Activated CD8-positive, alpha-beta T cell treated with anti-CD3 and anti-CD28 coated beads for 36 hours (primary cell): ENCODE data around the gene CFAP43. TPM values are rescaled to one million over a fixed set of nuclear protein-coding genes. Genes with fewer than 3 reads are reported as not detected.
A peak's percentile ranks its signal among the peaks of the same experiment; 100 is the strongest.

ENCODE experiments used
- ATAC-seq: fragments of 200-7000 bp; cut with Tn5 transposase; one replicate; pipeline ENCODE4 v1.10.0; 2021; ENCODE audit warnings: mild to moderate bottlenecking, moderate library complexity
- CTCF ChIA-PET: fragments of 350-600 bp; sonication (Branson Sonifier 250); formaldehyde crosslinking; loops from one replicate; lab custom pipeline; 2021; ENCODE audit warnings: antibody characterized with exemption; lab: Charles Lee
- POLR2A ChIA-PET: fragments of 350-600 bp; sonication (Branson Sonifier 250); formaldehyde crosslinking; loops from one replicate; lab custom pipeline; 2021; ENCODE audit warnings: antibody characterized with exemption; lab: Charles Lee
- DNase-seq: peaks from one replicate; pipeline ENCODE4 v3.0.0-alpha.2; 2020
- H3K27ac Mint-ChIP-seq: one replicate; pipeline ENCODE4 v1.8.0; 2021; ENCODE audit warnings: mild to moderate bottlenecking, mixed read lengths
- H3K27me3 Mint-ChIP-seq: one replicate; pipeline ENCODE4 v1.8.0; 2021; ENCODE audit warnings: mixed read lengths
- H3K36me3 Mint-ChIP-seq: one replicate; pipeline ENCODE4 v1.8.0; 2021; ENCODE audit warnings: low read depth, mixed read lengths
- H3K4me1 Mint-ChIP-seq: one replicate; pipeline ENCODE4 v1.8.0; 2021; ENCODE audit warnings: low read depth, mixed read lengths
- H3K4me3 Mint-ChIP-seq: one replicate; pipeline ENCODE4 v1.8.0; 2021; ENCODE audit warnings: mild to moderate bottlenecking, moderate library complexity, mixed read lengths
- H3K9me3 Mint-ChIP-seq: one replicate; pipeline ENCODE4 v1.8.0; 2021; ENCODE audit warnings: mixed read lengths
- intact Hi-C: fragments of 100-400 bp; cut with micrococcal nuclease; formaldehyde crosslinking; loops from one replicate; pipeline ENCODE4 v1.10.0; 2022
- total RNA-seq, 2 experiments: library from RNA; stranded (reverse); gene quantifications; one replicate each; pipeline ENCODE4 v1.2.3, GENCODE V29; 2021
- TF ChIP-seq, protein P1 (sequence below): fragments of 200-600 bp; IDR thresholded peaks from one replicate; pipeline ENCODE4 v1.8.0; 2022; ENCODE audit warnings: antibody characterized with exemption, mild to moderate bottlenecking

The CFAP43 gene, protein sequence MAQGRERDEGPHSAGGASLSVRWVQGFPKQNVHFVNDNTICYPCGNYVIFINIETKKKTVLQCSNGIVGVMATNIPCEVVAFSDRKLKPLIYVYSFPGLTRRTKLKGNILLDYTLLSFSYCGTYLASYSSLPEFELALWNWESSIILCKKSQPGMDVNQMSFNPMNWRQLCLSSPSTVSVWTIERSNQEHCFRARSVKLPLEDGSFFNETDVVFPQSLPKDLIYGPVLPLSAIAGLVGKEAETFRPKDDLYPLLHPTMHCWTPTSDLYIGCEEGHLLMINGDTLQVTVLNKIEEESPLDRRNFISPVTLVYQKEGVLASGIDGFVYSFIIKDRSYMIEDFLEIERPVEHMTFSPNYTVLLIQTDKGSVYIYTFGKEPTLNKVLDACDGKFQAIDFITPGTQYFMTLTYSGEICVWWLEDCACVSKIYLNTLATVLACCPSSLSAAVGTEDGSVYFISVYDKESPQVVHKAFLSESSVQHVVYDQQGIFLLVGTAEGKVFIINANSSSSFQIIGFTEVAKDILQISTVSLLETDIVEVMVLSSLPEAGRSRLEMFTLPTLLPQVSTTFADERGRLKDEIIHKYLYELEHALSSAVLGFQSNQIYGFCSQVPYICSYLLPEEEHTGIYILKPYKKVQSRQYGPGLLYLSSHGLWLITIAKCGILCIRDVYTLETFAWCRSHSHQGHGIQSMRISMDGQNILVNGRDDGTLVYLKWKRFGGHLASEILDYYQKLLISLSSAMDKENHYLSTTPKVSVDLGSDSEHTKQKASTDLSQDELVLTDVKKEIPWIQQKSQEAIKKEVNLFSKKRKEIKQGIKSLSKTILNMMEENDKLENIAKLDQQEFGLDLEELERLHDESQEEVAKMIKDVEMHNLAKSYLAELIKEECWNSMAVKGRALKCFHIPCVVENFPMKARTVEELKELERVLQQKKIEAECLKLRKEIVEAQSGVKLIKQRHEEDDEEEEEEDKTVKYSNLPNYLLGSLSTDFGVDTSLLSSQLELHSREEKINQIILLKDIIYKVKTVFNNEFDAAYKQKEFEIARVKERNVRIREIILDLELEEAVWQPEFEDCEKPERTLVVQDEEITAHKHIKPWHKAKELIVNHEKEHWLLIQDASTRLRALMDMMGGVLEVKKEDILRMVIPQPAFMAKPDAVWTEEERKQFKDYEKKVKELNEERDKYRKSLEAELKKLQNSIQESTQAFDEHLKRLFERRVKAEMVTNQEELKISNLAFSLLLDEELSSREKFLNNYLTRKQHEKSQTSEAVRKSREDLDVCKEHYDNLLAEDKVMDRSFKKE (N-terminal part only)
- under 1 TPM in 1 of 2 experiments, not detected in 1; 0.16 TPM for total RNA-seq

DNA sequence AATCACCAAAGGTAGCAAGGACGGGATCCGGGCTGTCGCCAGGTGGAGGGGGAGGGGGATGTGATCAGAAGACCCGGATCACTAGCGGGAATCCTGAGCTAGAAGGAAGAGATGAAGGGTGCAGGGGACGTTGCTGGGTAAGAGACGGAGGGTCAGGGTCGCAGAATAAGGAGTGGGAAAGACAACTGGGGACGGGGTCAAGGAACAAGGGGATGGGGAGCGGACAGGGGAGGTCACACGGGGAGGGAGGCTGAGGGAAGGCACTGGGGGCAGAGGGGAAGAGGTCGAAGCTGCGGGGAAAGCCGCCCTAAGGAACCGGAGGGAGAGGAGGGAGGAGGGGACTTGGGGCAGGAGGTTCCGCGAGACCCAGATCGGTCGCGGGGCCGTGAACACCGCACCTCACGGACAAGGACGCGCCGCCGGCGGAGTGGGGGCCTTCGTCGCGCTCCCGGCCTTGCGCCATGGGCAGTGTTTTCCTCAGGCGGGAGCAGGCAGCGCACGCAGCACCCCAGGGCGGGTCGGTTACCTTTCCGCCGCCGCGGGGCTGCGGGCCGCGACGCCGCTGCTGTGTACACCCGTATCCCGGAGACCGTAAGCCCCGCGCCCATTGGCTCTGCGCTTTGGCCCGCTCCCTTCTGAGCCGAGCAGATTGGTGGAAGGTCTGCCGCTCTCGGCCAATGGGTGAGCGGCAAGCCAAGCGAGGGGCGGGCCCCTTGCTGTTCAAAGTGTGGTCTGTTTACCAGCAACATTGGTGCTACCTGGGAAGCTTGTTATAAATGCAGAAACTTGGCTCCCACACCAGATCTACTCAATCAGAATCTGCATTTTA, at the start of gene CFAP43:
Gene CFAP43, minus strand, starts transcription at position 581 of the 829 bp plus-strand sequence. Its CDS starts 118 bp downstream, at position 463.
- H3K9me3 Mint-ChIP-seq: peaks cover 12% of the 10 kb centered on the region
- DNase-seq: peak; percentile 99
- intact Hi-C loops: no loop called here
- ATAC-seq: peak; percentile 100
- TF ChIP-seq, protein P1, sequence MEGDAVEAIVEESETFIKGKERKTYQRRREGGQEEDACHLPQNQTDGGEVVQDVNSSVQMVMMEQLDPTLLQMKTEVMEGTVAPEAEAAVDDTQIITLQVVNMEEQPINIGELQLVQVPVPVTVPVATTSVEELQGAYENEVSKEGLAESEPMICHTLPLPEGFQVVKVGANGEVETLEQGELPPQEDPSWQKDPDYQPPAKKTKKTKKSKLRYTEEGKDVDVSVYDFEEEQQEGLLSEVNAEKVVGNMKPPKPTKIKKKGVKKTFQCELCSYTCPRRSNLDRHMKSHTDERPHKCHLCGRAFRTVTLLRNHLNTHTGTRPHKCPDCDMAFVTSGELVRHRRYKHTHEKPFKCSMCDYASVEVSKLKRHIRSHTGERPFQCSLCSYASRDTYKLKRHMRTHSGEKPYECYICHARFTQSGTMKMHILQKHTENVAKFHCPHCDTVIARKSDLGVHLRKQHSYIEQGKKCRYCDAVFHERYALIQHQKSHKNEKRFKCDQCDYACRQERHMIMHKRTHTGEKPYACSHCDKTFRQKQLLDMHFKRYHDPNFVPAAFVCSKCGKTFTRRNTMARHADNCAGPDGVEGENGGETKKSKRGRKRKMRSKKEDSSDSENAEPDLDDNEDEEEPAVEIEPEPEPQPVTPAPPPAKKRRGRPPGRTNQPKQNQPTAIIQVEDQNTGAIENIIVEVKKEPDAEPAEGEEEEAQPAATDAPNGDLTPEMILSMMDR: no peak
- H3K27me3 Mint-ChIP-seq: peaks cover 12% of the 10 kb centered on the region
- H3K4me1 Mint-ChIP-seq: peaks cover 7% of the 10 kb centered on the region
- peak within 1 kb of the TSS; percentile 80 for H3K4me3 Mint-ChIP-seq
- H3K27ac Mint-ChIP-seq: no peak within 1 kb of the TSS
- no peaks in the 10 kb centered on the region for H3K36me3 Mint-ChIP-seq
- CTCF ChIA-PET: interaction anchor here (1.0 to 1.7 kb wide), 4 partner anchors 10 to 120 kb away, joined by 3 to 4 read pairs (median 4); no protein-coding TSS in a partner anchor
- POLR2A ChIA-PET: interaction anchor here (0.9 to 1.3 kb wide), 3 partner anchors 23 to 37 kb away, joined by 3 to 5 read pairs (median 4); partner anchors contain the start of genes GSTO1 and GSTO2

DNA sequence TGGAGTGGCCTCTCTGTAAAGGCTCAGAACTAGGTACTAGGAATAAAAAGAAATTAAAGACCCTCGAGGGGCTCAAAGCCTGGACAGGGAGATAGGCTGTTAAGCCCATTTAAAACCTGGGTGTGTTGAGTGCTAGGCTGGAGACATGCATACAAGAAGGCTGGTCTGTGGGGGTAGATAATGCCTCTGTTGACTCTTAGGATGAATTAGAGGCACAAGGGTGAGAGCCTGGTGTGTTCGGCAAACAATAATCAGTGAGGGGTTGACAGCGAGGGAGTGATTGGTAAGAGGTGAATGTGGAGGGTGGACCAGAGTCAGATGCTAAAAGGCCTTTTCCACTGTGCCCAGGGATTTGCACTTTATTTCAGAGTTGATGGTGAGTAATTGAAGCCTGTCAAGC, 49.5 kb upstream of the CFAP43 start:
- no peaks in the 10 kb centered on the region for H3K4me1 Mint-ChIP-seq
- ATAC-seq (no peak), DNase-seq (no peak)
- TF ChIP-seq, protein P1: no peak
- CTCF ChIA-PET: interaction anchor here (12.2 kb wide), 1 partner anchor 11 kb away, joined by 239 read pairs; no protein-coding TSS in a partner anchor
- POLR2A ChIA-PET: interaction anchor here (1.3 kb wide), 1 partner anchor 57 kb away, joined by 3 read pairs; the partner anchor contains the start of gene ITPRIP
- H3K27ac Mint-ChIP-seq: no peak overlapping the region
- no peaks in the 10 kb centered on the region for H3K36me3 Mint-ChIP-seq
- no peaks in the 10 kb centered on the region for H3K9me3 Mint-ChIP-seq
- no peak overlapping the region for H3K4me3 Mint-ChIP-seq
- H3K27me3 Mint-ChIP-seq: peaks cover 5% of the 10 kb centered on the region
- intact Hi-C loops: no loop called here

DNA sequence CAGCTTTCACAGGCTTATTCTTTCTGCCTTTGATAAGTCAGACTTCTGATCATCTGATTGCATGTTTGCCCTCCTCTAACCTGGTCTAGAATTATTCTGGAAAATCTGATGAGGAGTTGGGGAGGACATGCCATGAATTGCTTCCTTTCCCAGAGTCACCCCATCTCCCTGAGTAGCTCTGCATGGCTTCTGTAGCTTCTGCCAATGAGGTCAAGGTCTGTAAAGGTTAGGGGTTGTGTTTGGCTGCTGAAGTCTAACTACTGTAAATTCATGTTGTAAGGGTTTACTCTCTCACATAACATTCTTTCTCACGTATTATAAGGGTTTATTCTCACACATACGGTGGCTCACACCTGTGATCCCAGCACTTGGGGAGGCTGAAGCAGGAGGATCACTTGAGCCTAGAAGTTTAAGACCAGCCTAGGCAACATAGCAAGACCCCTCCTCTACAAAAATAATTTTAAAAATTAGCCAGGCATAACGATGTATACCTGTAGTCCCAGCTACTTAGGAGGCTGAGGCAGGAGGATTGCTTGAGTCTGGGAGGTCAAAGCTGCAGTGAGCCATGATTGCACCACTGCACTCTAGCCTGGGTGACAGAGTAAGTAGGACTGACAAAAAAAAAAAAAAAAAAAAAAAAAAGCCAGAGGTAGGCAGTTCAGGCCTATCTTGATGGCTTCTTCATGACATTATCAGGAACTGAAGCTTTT, 47.5 kb upstream of the CFAP43 start:
- TF ChIP-seq, protein P1: no peak
- POLR2A ChIA-PET: interaction anchor here (1.0 kb wide), 2 partner anchors 8 to 39 kb away, joined by 3 to 4 read pairs; no protein-coding TSS in a partner anchor

More for the DNA sequence above, 47.5 kb upstream of the CFAP43 start:
- no peak for DNase-seq
- Mint-ChIP-seq H3K9me3 (no peaks in the 10 kb centered on the region), H3K4me1 (peaks cover 2% of the 10 kb centered on the region), H3K36me3 (no peaks in the 10 kb centered on the region), H3K27me3 (peaks cover 19% of the 10 kb centered on the region), H3K4me3 (no peak overlapping the region), H3K27ac (no peak overlapping the region)
- ATAC-seq: no peak
- intact Hi-C loops: no loop called here
- CTCF ChIA-PET: interaction anchor here (1.4 to 12.2 kb wide), 6 partner anchors 9 to 74 kb away, joined by 3 to 239 read pairs (median 18); partner anchors contain the start of gene CFAP58
